B cell (primary cell): Measurements from ENCODE around the gene ALDH1B1.

Source experiments
- EZH2 ChIP-seq: IDR thresholded peaks from 2 replicates; pipeline ENCODE4 v1.6.1; 2012; ENCODE audit warnings: borderline replicate concordance, low read depth, mild to moderate bottlenecking, moderate library complexity, low read length; ENCODE audit not compliant: insufficient read depth, poor library complexity, severe bottlenecking
- TF ChIP-seq, protein P1 (sequence below): fragments of 200-600 bp; IDR thresholded peaks from one replicate; pipeline ENCODE4 v1.8.0; 2022; ENCODE audit warnings: antibody characterized with exemption, mild to moderate bottlenecking

DNA sequence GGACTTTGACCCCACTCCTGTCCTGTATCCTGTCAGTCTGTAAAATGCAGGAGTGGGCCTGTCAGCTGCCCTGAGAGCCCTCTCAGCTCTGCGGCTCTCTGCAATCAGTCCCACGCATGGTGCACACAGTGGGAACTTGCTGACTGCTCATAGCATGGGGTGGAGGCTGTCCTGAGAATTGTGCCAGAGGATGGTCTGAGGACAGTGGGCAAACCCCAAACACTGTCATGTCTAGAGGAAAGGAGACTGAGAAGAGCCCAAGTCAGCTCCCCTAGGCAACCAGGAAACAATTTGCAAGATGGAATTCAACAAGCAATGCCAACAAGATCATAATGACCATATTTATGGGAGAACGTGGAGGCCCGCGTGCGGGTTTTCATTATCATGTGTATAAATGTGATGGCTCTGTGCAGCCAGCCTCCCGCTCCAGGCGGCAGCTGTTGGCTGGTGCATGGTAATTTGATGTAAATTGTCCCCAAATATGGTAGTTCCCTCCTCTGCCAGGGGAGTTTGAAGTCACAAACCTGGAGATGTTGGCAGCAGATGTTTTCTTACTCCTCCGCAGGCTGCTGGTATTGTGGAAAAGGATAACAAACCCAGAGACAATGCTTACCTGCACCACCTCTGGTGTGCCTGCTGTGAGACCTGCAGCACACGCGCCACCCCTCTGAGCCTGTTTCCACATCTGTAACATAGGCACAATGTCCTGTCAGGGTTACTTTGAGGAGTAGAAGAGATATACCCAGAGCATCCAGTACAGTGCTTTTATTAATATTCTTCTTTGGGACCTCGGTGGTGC is 39.8 kb upstream of the ALDH1B1 start:
- no peak for TF ChIP-seq EZH2
- TF ChIP-seq, protein P1, sequence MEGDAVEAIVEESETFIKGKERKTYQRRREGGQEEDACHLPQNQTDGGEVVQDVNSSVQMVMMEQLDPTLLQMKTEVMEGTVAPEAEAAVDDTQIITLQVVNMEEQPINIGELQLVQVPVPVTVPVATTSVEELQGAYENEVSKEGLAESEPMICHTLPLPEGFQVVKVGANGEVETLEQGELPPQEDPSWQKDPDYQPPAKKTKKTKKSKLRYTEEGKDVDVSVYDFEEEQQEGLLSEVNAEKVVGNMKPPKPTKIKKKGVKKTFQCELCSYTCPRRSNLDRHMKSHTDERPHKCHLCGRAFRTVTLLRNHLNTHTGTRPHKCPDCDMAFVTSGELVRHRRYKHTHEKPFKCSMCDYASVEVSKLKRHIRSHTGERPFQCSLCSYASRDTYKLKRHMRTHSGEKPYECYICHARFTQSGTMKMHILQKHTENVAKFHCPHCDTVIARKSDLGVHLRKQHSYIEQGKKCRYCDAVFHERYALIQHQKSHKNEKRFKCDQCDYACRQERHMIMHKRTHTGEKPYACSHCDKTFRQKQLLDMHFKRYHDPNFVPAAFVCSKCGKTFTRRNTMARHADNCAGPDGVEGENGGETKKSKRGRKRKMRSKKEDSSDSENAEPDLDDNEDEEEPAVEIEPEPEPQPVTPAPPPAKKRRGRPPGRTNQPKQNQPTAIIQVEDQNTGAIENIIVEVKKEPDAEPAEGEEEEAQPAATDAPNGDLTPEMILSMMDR, result no peak
